SU-DHL-6 (cell line): ENCODE results near the gene MEI4.

ENCODE experiments used
- EZH2phosphoT487 ChIP-seq: fragments of 200-600 bp; sonication (generic), shearing (Covaris generic); conservative IDR thresholded peaks from 2 replicates; pipeline ENCODE4 v1.6.1; 2018; ENCODE audit warnings: mild to moderate bottlenecking, antibody characterized with exemption, low read length, moderate library complexity, mixed read lengths
- TF ChIP-seq, protein P1 (sequence below): fragments of 200-600 bp; sonication (generic); IDR thresholded peaks from one replicate; pipeline ENCODE4 v1.5.1; 2017; ENCODE audit warnings: antibody characterized with exemption, mild to moderate bottlenecking, low read length, moderate library complexity; ENCODE audit not compliant: insufficient read depth, poor library complexity, severe bottlenecking

DNA sequence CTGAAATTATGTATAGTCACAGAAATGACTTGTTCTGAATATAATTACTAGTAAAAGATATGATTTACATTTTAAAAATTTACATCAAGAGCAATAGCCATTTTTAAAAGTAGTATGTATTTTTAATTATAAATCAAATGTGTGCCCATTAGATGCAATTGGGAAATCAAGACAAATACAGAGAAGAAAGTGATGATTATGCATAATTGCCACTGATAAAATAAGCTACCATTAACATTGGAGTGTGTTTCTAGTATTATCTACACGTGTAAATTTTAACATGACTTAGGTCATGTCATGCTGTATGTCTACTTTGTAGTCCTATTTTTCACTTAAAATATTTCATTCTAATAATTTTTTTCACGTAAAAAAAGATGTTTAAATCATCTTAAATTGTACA lies 22.8 kb upstream of the MEI4 start:
- TF ChIP-seq, protein P1, sequence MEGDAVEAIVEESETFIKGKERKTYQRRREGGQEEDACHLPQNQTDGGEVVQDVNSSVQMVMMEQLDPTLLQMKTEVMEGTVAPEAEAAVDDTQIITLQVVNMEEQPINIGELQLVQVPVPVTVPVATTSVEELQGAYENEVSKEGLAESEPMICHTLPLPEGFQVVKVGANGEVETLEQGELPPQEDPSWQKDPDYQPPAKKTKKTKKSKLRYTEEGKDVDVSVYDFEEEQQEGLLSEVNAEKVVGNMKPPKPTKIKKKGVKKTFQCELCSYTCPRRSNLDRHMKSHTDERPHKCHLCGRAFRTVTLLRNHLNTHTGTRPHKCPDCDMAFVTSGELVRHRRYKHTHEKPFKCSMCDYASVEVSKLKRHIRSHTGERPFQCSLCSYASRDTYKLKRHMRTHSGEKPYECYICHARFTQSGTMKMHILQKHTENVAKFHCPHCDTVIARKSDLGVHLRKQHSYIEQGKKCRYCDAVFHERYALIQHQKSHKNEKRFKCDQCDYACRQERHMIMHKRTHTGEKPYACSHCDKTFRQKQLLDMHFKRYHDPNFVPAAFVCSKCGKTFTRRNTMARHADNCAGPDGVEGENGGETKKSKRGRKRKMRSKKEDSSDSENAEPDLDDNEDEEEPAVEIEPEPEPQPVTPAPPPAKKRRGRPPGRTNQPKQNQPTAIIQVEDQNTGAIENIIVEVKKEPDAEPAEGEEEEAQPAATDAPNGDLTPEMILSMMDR = no peak
- no peak for TF ChIP-seq EZH2phosphoT487
